Keratinocyte (primary cell): ENCODE measurements around the gene SNCG.

ENCODE experiments used
- CTCF ChIP-seq, 3 experiments: IDR thresholded peaks in 1 of 3; conservative IDR thresholded peaks in 1 of 3; optimal IDR thresholded peaks in 1 of 3; 2 replicates in 2 of 3; 3 replicates in 1 of 3; pipeline versions ENCODE3 to v1.5.1; 2011; ENCODE audit warnings: low read length in 3 of 3, mild to moderate bottlenecking in 3 of 3, moderate library complexity in 2 of 3, control low read depth in 1 of 3, inconsistent platforms in 1 of 3; ENCODE audit not compliant: insufficient read depth in 2 of 3; ENCODE audit errors: extremely low read depth in 1 of 3
- EZH2 ChIP-seq: IDR thresholded peaks from one replicate; pipeline ENCODE4 v1.6.1; 2012; ENCODE audit warnings: inconsistent platforms, mild to moderate bottlenecking, low read length, moderate library complexity

GRCh38 chr10:86968994-86969355 is 10.6 kb downstream of the SNCG start:
- TF ChIP-seq CTCF (optimal IDR thresholded peaks at IDR 0.05 in 1 of 3, IDR thresholded peaks at IDR 0.05 in 1 of 3, conservative IDR thresholded peaks at IDR 0.05 in 1 of 3; ENCODE audit: extremely low read depth in 1 of 3, insufficient read depth in 2 of 3, low read length in 3 of 3), result no peak
- TF ChIP-seq EZH2, result no peak
